Lung microvascular endothelial cell (primary cell): ENCODE results near the gene GRAP2. TPM values are rescaled to one million over a fixed set of nuclear protein-coding genes. Genes with fewer than 3 reads are reported as not detected.
"Not testable (repeated sequence)": the region's sequence is repeated elsewhere in the genome, so short reads cannot be mapped to it uniquely, and the experiment has no call there.

ENCODE experiments used
- DNase-seq, 2 donors: peaks; one replicate each; pipeline versions ENCODE4 v3.0.0 to v3.0.0-alpha.2; 2010; ENCODE audit warnings: low read depth in 2 of 2
- total RNA-seq: library from RNA; depleted of rRNA; stranded (reverse); fragments of >200 nt; gene quantifications from 2 replicates; pipeline ENCODE4 v1.2.1, GENCODE V29; 2014

Gene GRAP2
- under 0.01 TPM in 1 of 2 replicates, not detected in the other for total RNA-seq

- DNase-seq = no peak
These were observed at the start of gene GRAP2 for GRCh38 chr22:39900306-39901227. TSS of gene GRAP2 (plus strand) at chr22:39901084. CDS start at chr22:39947107, 46,023 bp downstream.

- no peak for DNase-seq
These were observed 49.1 kb upstream of the GRAP2 start for GRCh38 chr22:39851606-39852315.

- no peak for DNase-seq
These were observed 48.1 kb upstream of the GRAP2 start for GRCh38 chr22:39852799-39853198.

- DNase-seq = no peak
These were observed 44.3 kb upstream of the GRAP2 start for GRCh38 chr22:39856588-39856987.

GRCh38 chr22:39859903-39860588 lies 40.8 kb upstream of the GRAP2 start:
- DNase-seq = no peak

GRCh38 chr22:39868741-39869140 lies 32.1 kb upstream of the GRAP2 start:
- DNase-seq = no peak

GRCh38 chr22:39869797-39870196 lies 31.1 kb upstream of the GRAP2 start:
- not testable (repeated sequence) for DNase-seq

GRCh38 chr22:39871008-39871798 lies 29.7 kb upstream of the GRAP2 start:
- DNase-seq = no peak

- no peak for DNase-seq
These were observed 28.3 kb upstream of the GRAP2 start for GRCh38 chr22:39872548-39872947.

GRCh38 chr22:39873965-39874364 lies 26.9 kb upstream of the GRAP2 start:
- no peak for DNase-seq

GRCh38 chr22:39875176-39875885 lies 25.6 kb upstream of the GRAP2 start:
- DNase-seq = not testable (repeated sequence)

GRCh38 chr22:39877079-39877845 lies 23.6 kb upstream of the GRAP2 start:
- no peak for DNase-seq

GRCh38 chr22:39880722-39881121 lies 20.2 kb upstream of the GRAP2 start:
- DNase-seq = no peak

- no peak for DNase-seq
These were observed 17.8 kb upstream of the GRAP2 start for GRCh38 chr22:39883057-39883456.

- DNase-seq = not testable (repeated sequence)
These were observed 11.0 kb upstream of the GRAP2 start for GRCh38 chr22:39889924-39890323.

GRCh38 chr22:39893526-39893925 lies 7.4 kb upstream of the GRAP2 start, which contains the start of gene ENTHD1:
TSS of gene ENTHD1 (minus strand) at chr22:39893760. CDS start at chr22:39887748, 6,012 bp downstream.
- DNase-seq = no peak

- DNase-seq = no peak
These were observed 6.3 kb upstream of the GRAP2 start for GRCh38 chr22:39894554-39895092.

- DNase-seq = no peak
These were observed 5.2 kb upstream of the GRAP2 start for GRCh38 chr22:39895682-39896081.

GRCh38 chr22:39896313-39896996 lies 4.4 kb upstream of the GRAP2 start:
- DNase-seq = no peak
